Stimulated activated naive B cell treated with anti-CD40 and anti-IgM and Interleukin-4, amounts not matched to agents 10 μg/mL and 1 μg/mL and 100 μg/mL, for 72 hours (primary cell): Measurements from ENCODE around the gene STARD10.

Experiments
- ATAC-seq, 2 donors: fragments of 150-1000 bp; cut with Tn5 transposase; replicated peaks; 2 replicates each; pipeline ENCODE4 v1.10.0; 2021; ENCODE audit warnings: moderate library complexity in 1 of 2
- DNase-seq: peaks from one replicate; pipeline ENCODE4 v3.0.0; 2021
- H3K27ac Mint-ChIP-seq: one replicate; pipeline ENCODE4 v1.8.0; 2022; ENCODE audit warnings: mild to moderate bottlenecking, mixed read lengths
- H3K27me3 Mint-ChIP-seq, 2 donors: one replicate each; pipeline ENCODE4 v1.8.0; 2022; ENCODE audit warnings: mixed read lengths in 2 of 2
- H3K36me3 Mint-ChIP-seq, 2 donors: one replicate each; pipeline ENCODE4 v1.8.0; 2022; ENCODE audit warnings: mixed read lengths in 2 of 2, mild to moderate bottlenecking in 1 of 2
- H3K4me1 Mint-ChIP-seq, 2 donors: one replicate each; pipeline ENCODE4 v1.8.0; 2022; ENCODE audit warnings: mixed read lengths in 2 of 2, mild to moderate bottlenecking in 1 of 2
- H3K4me3 Mint-ChIP-seq, 2 donors: one replicate each; pipeline ENCODE4 v1.8.0; 2022; ENCODE audit warnings: mild to moderate bottlenecking in 2 of 2, mixed read lengths in 2 of 2, moderate library complexity in 1 of 2
- H3K9me3 Mint-ChIP-seq, 2 donors: one replicate each; pipeline ENCODE4 v1.8.0; 2022; ENCODE audit warnings: mixed read lengths in 2 of 2, mild to moderate bottlenecking in 1 of 2

The STARD10 gene

DNA sequence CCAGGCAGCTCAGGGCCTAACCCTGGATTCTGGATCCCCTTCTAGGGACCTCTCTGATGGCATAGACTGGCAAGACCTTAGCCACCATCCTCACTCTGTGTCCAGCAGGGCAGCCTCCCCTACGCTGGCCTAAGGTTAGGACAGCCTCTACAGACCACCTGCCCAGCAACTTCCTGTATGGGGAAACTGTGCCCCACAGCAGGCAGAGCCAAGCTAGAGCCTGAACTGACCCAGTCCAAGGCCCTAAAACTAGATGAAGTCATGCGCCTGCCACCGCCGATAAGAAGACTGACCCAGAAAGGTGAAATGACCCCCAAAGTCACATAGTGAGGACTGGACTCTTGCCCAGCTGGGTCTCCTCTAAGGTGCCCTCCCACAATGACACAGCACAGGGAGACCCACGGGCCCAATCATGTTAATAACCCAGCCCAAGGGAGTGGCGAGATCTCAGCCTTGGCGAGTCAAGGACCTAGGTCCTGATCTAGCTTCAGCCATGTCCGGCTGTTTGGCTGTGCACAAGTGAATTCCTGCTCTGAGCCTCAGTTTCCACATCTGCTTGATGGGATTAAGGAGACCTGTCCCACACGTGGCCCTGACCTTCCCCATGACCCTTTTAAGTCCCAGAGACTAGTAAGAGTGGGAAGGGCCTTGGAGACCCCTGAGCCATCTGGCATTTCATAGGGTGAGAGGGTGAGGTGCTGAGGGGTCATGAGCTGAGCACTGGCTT, 17.6 kb downstream of the STARD10 start:
- Mint-ChIP-seq H3K27me3 (peaks cover 0 to 6% of the 10 kb centered on the region in 2 donors), H3K4me1 (peaks cover 17 to 33% of the 10 kb centered on the region in 2 donors), H3K4me3 (no peak overlapping the region), H3K9me3 (no peaks in the 10 kb centered on the region), H3K27ac (peak overlapping the region; percentile 48), H3K36me3 (peaks cover 2 to 12% of the 10 kb centered on the region in 2 donors)
- no peak for DNase-seq
- ATAC-seq = no peak

DNA sequence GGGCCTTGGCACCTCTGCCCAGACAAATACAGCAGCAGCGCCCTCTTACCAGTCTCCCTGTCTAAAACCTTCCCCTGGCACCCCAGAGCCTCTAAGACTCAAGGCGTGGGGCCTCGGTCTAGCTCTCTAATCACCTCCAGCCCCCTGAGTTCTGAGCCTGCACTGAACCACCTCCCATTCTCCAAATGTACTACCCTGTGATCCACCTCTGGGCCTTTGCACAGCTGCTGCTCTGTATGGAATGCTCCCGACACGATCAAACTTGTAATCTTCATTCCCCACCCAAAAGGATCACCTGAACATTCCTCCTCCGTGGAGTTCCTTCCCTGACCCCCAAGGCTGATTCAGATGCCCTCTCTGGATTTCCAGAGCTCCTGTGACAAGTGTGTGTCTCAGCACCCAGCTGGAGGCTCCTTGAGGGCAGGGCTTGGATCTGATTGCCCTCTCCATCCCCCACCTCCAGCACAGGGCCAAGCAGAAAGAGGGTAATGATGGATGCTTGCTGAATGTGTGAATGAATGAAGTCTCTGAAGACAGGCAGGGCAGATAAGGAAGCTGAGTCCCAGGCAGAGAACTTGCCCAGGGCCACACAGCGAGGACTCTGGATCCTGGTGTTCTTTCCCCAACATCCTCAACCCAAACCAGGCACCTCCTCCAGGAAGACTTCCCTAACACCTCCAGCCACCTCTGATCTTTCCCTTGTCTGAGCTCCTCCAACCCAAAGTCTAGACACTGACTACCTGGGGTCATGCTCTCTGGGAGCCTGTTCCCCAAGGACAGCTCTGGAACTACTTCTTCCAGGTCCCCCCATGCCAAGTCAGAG, 18.3 kb downstream of the STARD10 start:
- no peak overlapping the region for H3K4me3 Mint-ChIP-seq
- no peak for DNase-seq
- peaks cover 0 to 6% of the 10 kb centered on the region in 2 donors for H3K27me3 Mint-ChIP-seq
- peaks cover 2 to 12% of the 10 kb centered on the region in 2 donors for H3K36me3 Mint-ChIP-seq
- no peak overlapping the region for H3K27ac Mint-ChIP-seq
- H3K9me3 Mint-ChIP-seq = no peaks in the 10 kb centered on the region
- ATAC-seq = no peak
- peaks cover 15 to 26% of the 10 kb centered on the region in 2 donors for H3K4me1 Mint-ChIP-seq

DNA sequence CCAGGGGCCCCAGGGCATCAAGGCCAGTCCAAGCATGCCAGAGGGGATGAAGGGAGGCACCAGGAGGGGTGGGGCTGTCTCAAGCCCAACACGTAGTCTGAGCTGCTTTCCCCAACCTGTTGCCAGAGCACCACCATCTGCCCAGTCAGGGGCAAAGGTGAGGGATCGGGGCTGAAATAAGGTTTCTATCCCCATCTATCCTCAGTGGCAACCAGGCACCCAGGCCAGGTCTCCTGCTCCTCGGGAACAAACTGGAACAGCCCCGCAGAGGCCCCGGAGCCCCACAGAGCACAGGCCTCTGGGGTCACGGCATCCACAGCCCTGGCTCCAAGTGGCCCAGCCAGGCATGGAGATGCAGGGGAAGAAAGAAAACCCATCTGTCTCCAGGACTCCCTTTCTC, 19.3 kb downstream of the STARD10 start:
- Mint-ChIP-seq H3K4me1 (peaks cover 10 to 16% of the 10 kb centered on the region in 2 donors), H3K27ac (no peak overlapping the region), H3K27me3 (peaks cover 0 to under 1% of the 10 kb centered on the region in 2 donors), H3K36me3 (peaks cover 2 to 12% of the 10 kb centered on the region in 2 donors), H3K4me3 (no peak overlapping the region), H3K9me3 (no peaks in the 10 kb centered on the region)
- ATAC-seq (no peak), DNase-seq (no peak)

DNA sequence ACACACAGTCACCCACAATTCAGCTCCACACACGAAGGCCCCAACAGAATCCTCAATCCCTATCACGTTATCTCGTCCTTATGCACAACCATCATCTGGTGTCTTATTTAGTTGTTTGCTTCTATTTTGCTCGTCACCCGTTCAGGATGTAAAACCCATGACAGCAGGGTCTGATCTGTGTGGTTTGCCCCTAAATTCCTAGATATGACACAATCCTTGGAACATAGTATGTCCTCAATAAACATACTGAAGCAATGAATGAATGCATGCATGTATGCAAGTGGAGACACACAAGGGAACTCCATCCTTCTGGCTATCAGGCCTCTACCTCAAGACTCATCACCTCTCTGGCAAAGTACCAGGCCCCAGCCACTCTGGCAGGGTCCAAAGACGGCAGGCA, 20.2 kb downstream of the STARD10 start:
- no peak overlapping the region for H3K4me3 Mint-ChIP-seq
- H3K36me3 Mint-ChIP-seq = peaks cover 2 to 12% of the 10 kb centered on the region in 2 donors
- no peak overlapping the region for H3K27ac Mint-ChIP-seq
- no peaks in the 10 kb centered on the region for H3K27me3 Mint-ChIP-seq
- no peak for DNase-seq
- ATAC-seq = no peak
- H3K4me1 Mint-ChIP-seq = peaks cover 10 to 12% of the 10 kb centered on the region in 2 donors
- no peaks in the 10 kb centered on the region for H3K9me3 Mint-ChIP-seq

GRCh38 chr11:72773291-72773690, 20.6 kb downstream of the STARD10 start:
- Mint-ChIP-seq H3K4me1 (peaks cover 10 to 12% of the 10 kb centered on the region in 2 donors), H3K27me3 (no peaks in the 10 kb centered on the region), H3K4me3 (no peak overlapping the region), H3K9me3 (no peaks in the 10 kb centered on the region), H3K36me3 (peaks cover 2 to 12% of the 10 kb centered on the region in 2 donors), H3K27ac (no peak overlapping the region)
- DNase-seq (no peak), ATAC-seq (no peak)

DNA sequence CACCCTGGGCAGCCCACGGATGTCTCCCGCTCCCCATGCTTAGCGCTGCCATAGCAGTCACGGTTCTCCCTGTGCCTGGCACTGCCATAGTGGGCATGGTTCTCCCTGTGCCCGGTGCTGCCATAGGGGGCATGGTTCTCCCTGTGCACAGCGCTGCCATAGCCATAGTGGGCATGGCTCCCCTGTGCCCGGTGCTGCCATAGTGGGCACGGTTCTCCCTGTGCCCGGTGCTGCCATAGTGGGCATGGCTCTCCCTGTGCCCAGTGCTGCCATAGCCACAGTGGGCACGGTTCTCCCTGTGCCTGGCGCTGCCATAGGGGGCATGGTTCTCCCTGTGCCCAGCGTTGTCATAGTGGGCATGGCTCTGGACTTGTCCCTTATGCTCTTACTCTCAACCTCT, 21.8 kb downstream of the STARD10 start:
- Mint-ChIP-seq H3K4me3 (no peak overlapping the region), H3K4me1 (peaks cover 8 to 10% of the 10 kb centered on the region in 2 donors), H3K27me3 (no peaks in the 10 kb centered on the region), H3K27ac (no peak overlapping the region), H3K9me3 (no peaks in the 10 kb centered on the region), H3K36me3 (peaks cover 0 to 9% of the 10 kb centered on the region in 2 donors)
- ATAC-seq (no peak), DNase-seq (no peak)

GRCh38 chr11:72771507-72771906, 22.3 kb downstream of the STARD10 start:
- Mint-ChIP-seq H3K9me3 (no peaks in the 10 kb centered on the region), H3K4me1 (peaks cover 7 to 8% of the 10 kb centered on the region in 2 donors), H3K27me3 (no peaks in the 10 kb centered on the region), H3K4me3 (no peak overlapping the region), H3K36me3 (peaks cover 0 to 9% of the 10 kb centered on the region in 2 donors), H3K27ac (no peak overlapping the region)
- ATAC-seq (no peak), DNase-seq (no peak)

GRCh38 chr11:72770799-72771198, 23.0 kb downstream of the STARD10 start:
- Mint-ChIP-seq H3K4me3 (no peak overlapping the region), H3K36me3 (peaks cover 0 to 9% of the 10 kb centered on the region in 2 donors), H3K4me1 (peaks cover 13 to 14% of the 10 kb centered on the region in 2 donors), H3K27ac (no peak overlapping the region), H3K9me3 (no peaks in the 10 kb centered on the region), H3K27me3 (no peaks in the 10 kb centered on the region)
- ATAC-seq (no peak), DNase-seq (no peak)

GRCh38 chr11:72769680-72770079, 24.2 kb downstream of the STARD10 start:
- Mint-ChIP-seq H3K27me3 (no peaks in the 10 kb centered on the region), H3K36me3 (peaks cover 0 to 9% of the 10 kb centered on the region in 2 donors), H3K4me3 (no peak overlapping the region), H3K27ac (no peak overlapping the region), H3K4me1 (peaks cover 13 to 14% of the 10 kb centered on the region in 2 donors), H3K9me3 (no peaks in the 10 kb centered on the region)
- ATAC-seq = no peak
- no peak for DNase-seq

GRCh38 chr11:72768581-72768980, 25.3 kb downstream of the STARD10 start:
- H3K9me3 Mint-ChIP-seq = no peaks in the 10 kb centered on the region
- H3K36me3 Mint-ChIP-seq = peaks cover 0 to 9% of the 10 kb centered on the region in 2 donors
- DNase-seq (no peak), ATAC-seq (no peak)
- peaks cover 18 to 22% of the 10 kb centered on the region in 2 donors for H3K4me1 Mint-ChIP-seq
- H3K27ac Mint-ChIP-seq = peak overlapping the region; percentile 76
- no peak overlapping the region for H3K4me3 Mint-ChIP-seq
- no peaks in the 10 kb centered on the region for H3K27me3 Mint-ChIP-seq

DNA sequence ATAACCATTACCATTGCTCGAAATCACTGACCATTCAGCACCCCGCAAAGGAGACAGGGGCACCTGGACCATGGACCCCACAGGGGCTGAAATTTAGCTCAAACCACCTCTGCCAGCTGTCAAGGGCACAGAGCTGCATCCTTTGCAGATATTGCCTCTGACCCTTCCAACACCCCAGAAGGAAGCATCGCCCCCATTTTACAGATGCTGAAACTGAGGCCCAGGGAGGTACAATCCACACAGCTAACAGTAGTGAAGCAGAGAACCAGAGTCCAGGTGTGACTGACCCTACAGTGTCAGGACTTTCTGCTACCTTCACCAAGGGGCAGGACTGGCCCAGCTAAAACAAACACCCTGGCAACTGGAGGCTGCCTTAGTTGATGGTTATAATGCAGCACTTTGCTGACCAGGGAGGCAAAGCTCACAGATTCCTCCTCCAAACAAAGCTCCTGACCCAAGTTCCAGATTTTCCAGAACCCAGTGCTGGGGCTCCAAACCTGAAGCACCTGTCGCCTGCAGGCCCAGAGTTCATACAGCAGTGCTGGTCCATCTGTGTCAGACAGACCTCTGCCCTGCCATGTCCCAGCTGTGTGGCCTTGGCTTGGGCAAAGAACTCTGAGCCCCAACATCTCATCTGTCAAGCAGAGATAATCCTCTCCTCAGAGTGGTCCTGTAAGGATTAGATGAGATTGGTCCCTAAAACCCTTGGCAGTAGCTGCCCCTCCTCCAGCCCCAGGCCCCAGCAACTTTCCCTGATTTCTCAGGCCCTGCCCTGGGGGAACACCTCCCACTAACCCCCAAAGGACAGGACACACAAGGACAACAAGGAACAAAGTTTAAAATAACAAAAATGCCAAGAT, 26.4 kb downstream of the STARD10 start:
- Mint-ChIP-seq H3K36me3 (peaks cover 0 to 5% of the 10 kb centered on the region in 2 donors), H3K27ac (no peak overlapping the region), H3K27me3 (no peaks in the 10 kb centered on the region), H3K4me1 (peaks cover 29 to 33% of the 10 kb centered on the region in 2 donors), H3K4me3 (no peak overlapping the region), H3K9me3 (no peaks in the 10 kb centered on the region)
- DNase-seq (no peak), ATAC-seq (no peak)

- ATAC-seq (no peak), DNase-seq (no peak)
- Mint-ChIP-seq H3K4me1 (peaks cover 29 to 40% of the 10 kb centered on the region in 2 donors), H3K36me3 (no peaks in the 10 kb centered on the region), H3K9me3 (no peaks in the 10 kb centered on the region), H3K27ac (no peak overlapping the region), H3K4me3 (no peak overlapping the region), H3K27me3 (no peaks in the 10 kb centered on the region)
These were observed 27.5 kb downstream of the STARD10 start for GRCh38 chr11:72766152-72766902.

- no peak for ATAC-seq
- no peaks in the 10 kb centered on the region for H3K27me3 Mint-ChIP-seq
- DNase-seq = no peak
- H3K9me3 Mint-ChIP-seq = no peaks in the 10 kb centered on the region
- H3K4me1 Mint-ChIP-seq = peaks cover 34 to 47% of the 10 kb centered on the region in 2 donors
- no peak overlapping the region for H3K27ac Mint-ChIP-seq
- H3K36me3 Mint-ChIP-seq = peaks cover 0 to 5% of the 10 kb centered on the region in 2 donors
- H3K4me3 Mint-ChIP-seq = no peak overlapping the region
These were observed 29.3 kb downstream of the STARD10 start for GRCh38 chr11:72764503-72764902.
